Activated naive CD8-positive, alpha-beta T cell treated with anti-CD3 and anti-CD28 coated beads, Interleukin-2, amount 10 ng/mL, durations not matched to agents 7 days and 5 days (primary cell): Measurements from ENCODE around the gene TUT4. TPM values are rescaled to one million over a fixed set of nuclear protein-coding genes. Genes with fewer than 3 reads are reported as not detected.
A peak's percentile ranks its signal among the peaks of the same experiment; 100 is the strongest.
"Not testable (repeated sequence)": the region's sequence is repeated elsewhere in the genome, so short reads cannot be mapped to it uniquely, and the experiment has no call there.

Source experiments
- ATAC-seq: fragments of 150-1000 bp; cut with Tn5 transposase; one replicate; pipeline ENCODE4 v1.10.0; 2021; ENCODE audit warnings: low read depth, moderate library complexity
- POLR2A ChIA-PET: fragments of 350-600 bp; sonication (Branson Sonifier 250); formaldehyde crosslinking; loops from one replicate; lab custom pipeline; 2021; ENCODE audit warnings: antibody characterized with exemption; lab: Charles Lee
- DNase-seq: peaks from one replicate; pipeline ENCODE4 v3.0.0; 2021
- H3K27ac Mint-ChIP-seq: one replicate; pipeline ENCODE4 v1.8.0; 2022; ENCODE audit warnings: mild to moderate bottlenecking, mixed read lengths
- H3K27me3 Mint-ChIP-seq: one replicate; pipeline ENCODE4 v1.8.0; 2022; ENCODE audit warnings: mild to moderate bottlenecking, moderate library complexity, mixed read lengths
- H3K36me3 Mint-ChIP-seq: one replicate; pipeline ENCODE4 v1.8.0; 2021; ENCODE audit warnings: mild to moderate bottlenecking, mixed read lengths
- H3K4me1 Mint-ChIP-seq: one replicate; pipeline ENCODE4 v1.8.0; 2021; ENCODE audit warnings: mixed read lengths
- H3K4me3 Mint-ChIP-seq: one replicate; pipeline ENCODE4 v1.8.0; 2022; ENCODE audit warnings: mild to moderate bottlenecking, moderate library complexity, mixed read lengths
- H3K9me3 Mint-ChIP-seq: one replicate; pipeline ENCODE4 v1.8.0; 2021; ENCODE audit warnings: mixed read lengths
- total RNA-seq, 2 experiments: library from RNA; stranded (reverse); gene quantifications; one replicate each; pipeline ENCODE4 v1.2.3, GENCODE V29; 2021

Gene TUT4
- total RNA-seq, 2 experiments from 2014 or later = 104 to 110 TPM

- no peak overlapping the region for H3K4me3 Mint-ChIP-seq
- DNase-seq = no peak
- H3K36me3 Mint-ChIP-seq = no peaks in the 10 kb centered on the region
- no peaks in the 10 kb centered on the region for H3K9me3 Mint-ChIP-seq
- POLR2A ChIA-PET = interaction anchor here (0.7 kb wide), 1 partner anchor 23 kb away, joined by 3 read pairs; no protein-coding TSS in a partner anchor
- no peak for ATAC-seq
- no peaks in the 10 kb centered on the region for H3K27me3 Mint-ChIP-seq
- no peak overlapping the region for H3K27ac Mint-ChIP-seq
- peaks cover 2% of the 10 kb centered on the region for H3K4me1 Mint-ChIP-seq
These were observed 37.4 kb upstream of the TUT4 start for GRCh38 chr1:52590266-52590665.

GRCh38 chr1:52588535-52588934, 35.6 kb upstream of the TUT4 start:
- no peaks in the 10 kb centered on the region for H3K27me3 Mint-ChIP-seq
- H3K4me3 Mint-ChIP-seq = no peak overlapping the region
- no peaks in the 10 kb centered on the region for H3K9me3 Mint-ChIP-seq
- no peak overlapping the region for H3K27ac Mint-ChIP-seq
- no peak for DNase-seq
- POLR2A ChIA-PET = interaction anchor here (0.6 kb wide), 1 partner anchor 36 kb away, joined by 3 read pairs; the partner anchor contains the start of gene TUT4
- H3K4me1 Mint-ChIP-seq = peaks cover 2% of the 10 kb centered on the region
- ATAC-seq = no peak
- H3K36me3 Mint-ChIP-seq = no peaks in the 10 kb centered on the region

- no peaks in the 10 kb centered on the region for H3K27me3 Mint-ChIP-seq
- POLR2A ChIA-PET = no interaction called here
- H3K4me3 Mint-ChIP-seq = no peak overlapping the region
- H3K9me3 Mint-ChIP-seq = no peaks in the 10 kb centered on the region
- ATAC-seq = no peak
- no peak for DNase-seq
- peaks cover 2% of the 10 kb centered on the region for H3K4me1 Mint-ChIP-seq
- no peaks in the 10 kb centered on the region for H3K36me3 Mint-ChIP-seq
- no peak overlapping the region for H3K27ac Mint-ChIP-seq
These were observed 35.1 kb upstream of the TUT4 start for GRCh38 chr1:52588027-52588426.

GRCh38 chr1:52585474-52585873, 32.6 kb upstream of the TUT4 start:
- H3K27me3 Mint-ChIP-seq = no peaks in the 10 kb centered on the region
- ATAC-seq (no peak), DNase-seq (no peak)
- no peaks in the 10 kb centered on the region for H3K9me3 Mint-ChIP-seq
- POLR2A ChIA-PET = no interaction called here
- H3K4me3 Mint-ChIP-seq = no peak overlapping the region
- no peak overlapping the region for H3K27ac Mint-ChIP-seq
- H3K36me3 Mint-ChIP-seq = no peaks in the 10 kb centered on the region
- H3K4me1 Mint-ChIP-seq = peaks cover 2% of the 10 kb centered on the region

GRCh38 chr1:52582116-52582696, 29.3 kb upstream of the TUT4 start:
- H3K36me3 Mint-ChIP-seq = peaks cover 6% of the 10 kb centered on the region
- H3K27ac Mint-ChIP-seq = no peak overlapping the region
- ATAC-seq = no peak
- POLR2A ChIA-PET = no interaction called here
- DNase-seq = no peak
- peaks cover 2% of the 10 kb centered on the region for H3K27me3 Mint-ChIP-seq
- peaks cover 12% of the 10 kb centered on the region for H3K4me1 Mint-ChIP-seq
- H3K4me3 Mint-ChIP-seq = no peak overlapping the region
- peaks cover 5% of the 10 kb centered on the region for H3K9me3 Mint-ChIP-seq

GRCh38 chr1:52580283-52580682, 27.4 kb upstream of the TUT4 start:
- DNase-seq (no peak), ATAC-seq (no peak)
- Mint-ChIP-seq H3K36me3 (peaks cover 6% of the 10 kb centered on the region), H3K4me1 (peaks cover 14% of the 10 kb centered on the region), H3K9me3 (peaks cover 5% of the 10 kb centered on the region), H3K27me3 (peaks cover 2% of the 10 kb centered on the region), H3K4me3 (no peak overlapping the region), H3K27ac (no peak overlapping the region)
- POLR2A ChIA-PET = no interaction called here

GRCh38 chr1:52579415-52579814, 26.5 kb upstream of the TUT4 start:
- ATAC-seq = peak; percentile 60
- peak overlapping the region; percentile 66 for H3K27ac Mint-ChIP-seq
- POLR2A ChIA-PET = no interaction called here

GRCh38 chr1:52578066-52578465, 25.2 kb upstream of the TUT4 start:
- H3K4me3 Mint-ChIP-seq, H3K27ac Mint-ChIP-seq, POLR2A ChIA-PET: not testable (repeated sequence)

More at GRCh38 chr1:52579415-52579814, 26.5 kb upstream of the TUT4 start:
- peak overlapping the region; percentile 22 for H3K4me3 Mint-ChIP-seq
- H3K27me3 Mint-ChIP-seq = peaks cover 2% of the 10 kb centered on the region
- H3K4me1 Mint-ChIP-seq = peaks cover 21% of the 10 kb centered on the region
- H3K36me3 Mint-ChIP-seq = peaks cover 8% of the 10 kb centered on the region
- DNase-seq = no peak
- H3K9me3 Mint-ChIP-seq = peaks cover 5% of the 10 kb centered on the region

GRCh38 chr1:52576074-52576473, 23.2 kb upstream of the TUT4 start:
- Mint-ChIP-seq H3K27ac (no peak overlapping the region), H3K4me1 (peaks cover 24% of the 10 kb centered on the region), H3K9me3 (peaks cover 5% of the 10 kb centered on the region), H3K36me3 (peaks cover 11% of the 10 kb centered on the region), H3K4me3 (no peak overlapping the region), H3K27me3 (peaks cover 2% of the 10 kb centered on the region)
- no peak for ATAC-seq
- POLR2A ChIA-PET = no interaction called here
- DNase-seq = no peak

More at GRCh38 chr1:52578066-52578465, 25.2 kb upstream of the TUT4 start:
- not testable (repeated sequence) for H3K9me3 Mint-ChIP-seq, H3K36me3 Mint-ChIP-seq, H3K27me3 Mint-ChIP-seq, ATAC-seq, DNase-seq
- peaks cover 22% of the 10 kb centered on the region for H3K4me1 Mint-ChIP-seq

GRCh38 chr1:52574594-52574993, 21.7 kb upstream of the TUT4 start:
- H3K27ac Mint-ChIP-seq = no peak overlapping the region
- no peak overlapping the region for H3K4me3 Mint-ChIP-seq
- H3K27me3 Mint-ChIP-seq = peaks cover 2% of the 10 kb centered on the region
- H3K36me3 Mint-ChIP-seq = peaks cover 11% of the 10 kb centered on the region
- H3K9me3 Mint-ChIP-seq = peaks cover 5% of the 10 kb centered on the region
- DNase-seq (no peak), ATAC-seq (no peak)
- peaks cover 23% of the 10 kb centered on the region for H3K4me1 Mint-ChIP-seq
- POLR2A ChIA-PET = no interaction called here

- Mint-ChIP-seq H3K36me3 (peaks cover 5% of the 10 kb centered on the region), H3K27ac (no peak overlapping the region), H3K27me3 (peaks cover 8% of the 10 kb centered on the region), H3K4me1 (peaks cover 27% of the 10 kb centered on the region), H3K4me3 (no peak overlapping the region), H3K9me3 (no peaks in the 10 kb centered on the region)
- no peak for DNase-seq
- POLR2A ChIA-PET = no interaction called here
- ATAC-seq = no peak
These were observed 19.5 kb upstream of the TUT4 start for GRCh38 chr1:52572387-52572786.

GRCh38 chr1:52571783-52572182, 18.9 kb upstream of the TUT4 start:
- POLR2A ChIA-PET = no interaction called here
- H3K4me3 Mint-ChIP-seq = no peak overlapping the region
- peaks cover 8% of the 10 kb centered on the region for H3K27me3 Mint-ChIP-seq
- ATAC-seq (peak; percentile 39), DNase-seq (no peak)
- peaks cover 5% of the 10 kb centered on the region for H3K36me3 Mint-ChIP-seq
- no peaks in the 10 kb centered on the region for H3K9me3 Mint-ChIP-seq
- peaks cover 27% of the 10 kb centered on the region for H3K4me1 Mint-ChIP-seq
- H3K27ac Mint-ChIP-seq = no peak overlapping the region

GRCh38 chr1:52569449-52570210, 16.7 kb upstream of the TUT4 start:
- Mint-ChIP-seq H3K4me3 (peak overlapping the region; percentile 41), H3K9me3 (no peaks in the 10 kb centered on the region), H3K27me3 (peaks cover 8% of the 10 kb centered on the region), H3K36me3 (peaks cover 3% of the 10 kb centered on the region), H3K27ac (peak overlapping the region; percentile 58), H3K4me1 (peaks cover 20% of the 10 kb centered on the region)
- ATAC-seq = no peak
- no peak for DNase-seq
- POLR2A ChIA-PET = no interaction called here

- POLR2A ChIA-PET = interaction anchor here (0.8 to 1.6 kb wide), 2 partner anchors 15 to 164 kb away, joined by 3 to 11 read pairs; partner anchors contain the start of genes ORC1, PRPF38A and TUT4
- peaks cover 8% of the 10 kb centered on the region for H3K27me3 Mint-ChIP-seq
- ATAC-seq = no peak
These were observed 15.1 kb upstream of the TUT4 start for GRCh38 chr1:52567943-52568342.

More at GRCh38 chr1:52567943-52568342, 15.1 kb upstream of the TUT4 start:
- no peak for DNase-seq
- Mint-ChIP-seq H3K4me3 (no peak overlapping the region), H3K27ac (no peak overlapping the region), H3K36me3 (peaks cover 2% of the 10 kb centered on the region), H3K9me3 (no peaks in the 10 kb centered on the region), H3K4me1 (peaks cover 16% of the 10 kb centered on the region)
